ENCODE measurements around the gene MVB12B.

The MVB12B gene

GRCh38 chr9:126478216-126478981 lies 151.8 kb downstream of the MVB12B start:
- no peak for FAIRE-seq

- no peak for FAIRE-seq
Measured at GRCh38 chr9:126479515-126479914, 152.9 kb downstream of the MVB12B start.

- FAIRE-seq: no peak
Measured at GRCh38 chr9:126480813-126481212, 154.2 kb downstream of the MVB12B start.

DNA sequence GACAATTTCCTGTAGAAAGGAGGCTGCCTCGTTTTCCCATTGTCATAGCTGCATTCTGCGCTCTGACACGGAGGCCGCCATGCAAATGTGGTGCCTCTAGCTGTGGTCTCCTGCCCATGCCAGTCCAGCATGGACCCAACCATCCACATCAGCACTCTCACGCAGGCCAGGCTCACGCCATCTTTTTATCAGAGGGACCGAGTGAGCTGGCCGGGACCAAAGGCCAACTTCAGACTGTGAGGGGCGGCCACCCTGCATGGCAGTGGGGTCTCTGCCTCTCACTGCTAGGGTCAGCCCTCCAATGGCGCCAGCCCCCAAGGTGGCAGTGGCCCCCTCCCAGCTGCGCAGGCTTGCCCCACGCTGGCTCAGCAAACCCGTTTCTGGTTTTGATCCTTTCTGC lies 155.2 kb downstream of the MVB12B start:
- no peak for FAIRE-seq

GRCh38 chr9:126482361-126483044 lies 155.9 kb downstream of the MVB12B start:
- FAIRE-seq: no peak

DNA sequence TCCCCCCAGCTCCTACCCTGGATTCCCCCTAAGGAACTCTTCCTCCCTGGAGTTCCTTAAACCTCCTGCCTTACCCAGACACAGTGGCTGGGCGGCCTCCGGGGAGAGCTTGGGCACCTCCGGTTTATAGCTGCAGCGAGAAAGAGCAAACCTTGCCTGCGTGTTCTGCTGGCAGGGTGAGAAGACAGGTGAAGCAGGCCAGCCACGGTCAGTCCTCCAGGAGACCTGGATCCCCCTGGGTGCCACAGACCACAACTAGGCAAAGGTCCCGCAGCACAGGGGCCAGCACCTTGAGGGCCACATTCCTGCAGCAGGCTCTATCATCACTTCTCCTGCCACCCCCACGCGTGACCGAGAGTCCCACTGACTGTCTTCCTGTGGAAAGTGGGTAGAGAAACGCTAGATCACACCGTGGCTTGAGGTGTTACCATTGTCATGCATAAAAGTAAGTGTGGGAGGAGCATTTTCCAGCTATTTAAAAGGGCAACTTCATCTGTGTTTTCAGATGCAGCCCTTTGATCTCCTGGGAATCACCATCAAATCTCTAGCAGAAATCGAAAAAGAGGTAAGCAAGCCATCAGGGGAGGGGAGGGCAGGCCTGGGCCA lies 156.9 kb downstream of the MVB12B start:
- no peak for FAIRE-seq

- no peak for FAIRE-seq
Measured at GRCh38 chr9:126485662-126486061, 159.0 kb downstream of the MVB12B start.

DNA sequence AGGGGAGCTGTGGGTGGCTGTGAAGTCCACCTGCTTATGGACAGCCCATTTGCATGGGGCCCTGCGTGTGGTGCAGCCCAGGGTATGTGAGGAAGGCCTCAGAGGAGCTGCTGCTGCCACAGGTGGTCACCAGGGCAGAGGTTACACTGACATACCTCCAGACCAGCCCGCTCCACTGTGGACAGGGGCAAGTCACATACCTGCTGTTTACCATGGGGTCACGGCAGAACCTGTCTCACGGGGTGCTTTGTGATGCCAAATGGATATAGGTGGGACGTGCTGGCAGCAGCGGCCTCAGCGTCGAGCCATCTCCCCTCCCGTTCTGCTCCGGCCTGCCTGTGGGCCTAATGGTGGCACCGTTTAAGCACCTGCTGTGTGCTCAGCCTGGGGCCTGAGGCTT lies 159.6 kb downstream of the MVB12B start:
- FAIRE-seq: no peak

- FAIRE-seq: no peak
Measured at GRCh38 chr9:126487856-126488255, 161.2 kb downstream of the MVB12B start.

DNA sequence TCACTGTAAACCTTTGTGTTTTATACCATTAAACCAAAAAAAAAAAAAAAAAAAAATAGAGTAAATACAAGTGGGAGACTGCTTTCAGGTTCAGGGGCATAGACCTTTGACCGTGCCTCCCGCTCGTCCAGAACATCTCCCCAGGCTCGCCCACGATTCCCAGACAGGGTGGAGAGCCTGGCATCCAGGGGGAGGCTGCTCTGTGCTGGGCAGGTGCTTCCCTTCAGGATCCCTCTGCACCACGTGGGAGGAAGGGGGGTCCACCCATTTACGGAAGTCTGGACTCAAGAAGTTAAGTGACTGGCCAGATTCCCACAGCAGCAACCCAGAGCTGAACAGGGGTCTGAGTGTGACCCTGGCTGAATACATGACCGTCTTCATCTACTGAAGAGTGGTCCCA lies 161.7 kb downstream of the MVB12B start:
- FAIRE-seq: no peak

DNA sequence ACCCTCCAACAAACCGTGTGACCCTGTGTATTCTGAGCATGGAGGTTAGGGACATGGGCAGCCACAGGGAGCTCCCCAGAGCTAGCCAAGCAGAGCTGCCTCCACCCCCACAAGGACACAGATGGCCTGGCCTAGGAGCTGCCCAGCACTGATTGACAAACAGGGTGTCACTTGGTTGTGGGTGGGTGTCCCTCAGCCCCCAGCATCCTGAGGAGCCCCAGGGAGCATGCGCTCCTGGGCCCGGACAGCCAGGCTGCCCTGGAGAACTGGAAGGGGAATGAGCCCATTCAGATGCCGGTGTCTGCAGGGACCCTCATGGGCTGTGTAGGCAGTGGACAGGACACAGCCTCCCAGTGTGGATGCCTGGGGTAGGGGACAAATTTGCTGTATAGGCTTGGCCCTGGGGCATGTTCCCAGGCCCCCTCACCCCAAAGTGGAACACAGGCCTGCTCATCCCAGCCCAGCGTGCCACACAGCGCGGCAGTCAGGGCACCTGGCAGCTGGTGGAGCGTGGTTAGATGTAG lies 162.3 kb downstream of the MVB12B start:
- FAIRE-seq: no peak

- no peak for FAIRE-seq
Measured at GRCh38 chr9:126489581-126490213, 163.1 kb downstream of the MVB12B start.

DNA sequence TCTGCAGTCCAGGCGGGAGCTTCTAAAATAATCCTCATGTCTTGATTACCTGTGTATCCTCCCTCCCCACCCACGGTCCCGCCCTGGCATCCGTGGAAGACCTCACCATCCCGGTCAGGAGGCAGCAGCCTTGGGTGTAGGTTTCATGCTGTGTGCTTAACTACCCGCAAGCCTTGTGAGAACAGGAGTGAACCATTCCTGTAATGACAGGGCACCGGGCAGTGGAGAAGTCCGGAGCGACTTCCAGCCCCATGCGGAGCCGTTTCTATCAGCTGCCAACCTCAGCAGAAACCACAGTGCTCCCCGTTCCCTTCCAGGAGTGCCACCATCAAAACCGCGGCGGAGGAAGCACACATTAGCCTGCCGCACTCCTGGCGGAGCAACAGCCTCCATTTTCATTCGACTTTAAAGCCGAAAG lies 163.6 kb downstream of the MVB12B start:
- FAIRE-seq: no peak

DNA sequence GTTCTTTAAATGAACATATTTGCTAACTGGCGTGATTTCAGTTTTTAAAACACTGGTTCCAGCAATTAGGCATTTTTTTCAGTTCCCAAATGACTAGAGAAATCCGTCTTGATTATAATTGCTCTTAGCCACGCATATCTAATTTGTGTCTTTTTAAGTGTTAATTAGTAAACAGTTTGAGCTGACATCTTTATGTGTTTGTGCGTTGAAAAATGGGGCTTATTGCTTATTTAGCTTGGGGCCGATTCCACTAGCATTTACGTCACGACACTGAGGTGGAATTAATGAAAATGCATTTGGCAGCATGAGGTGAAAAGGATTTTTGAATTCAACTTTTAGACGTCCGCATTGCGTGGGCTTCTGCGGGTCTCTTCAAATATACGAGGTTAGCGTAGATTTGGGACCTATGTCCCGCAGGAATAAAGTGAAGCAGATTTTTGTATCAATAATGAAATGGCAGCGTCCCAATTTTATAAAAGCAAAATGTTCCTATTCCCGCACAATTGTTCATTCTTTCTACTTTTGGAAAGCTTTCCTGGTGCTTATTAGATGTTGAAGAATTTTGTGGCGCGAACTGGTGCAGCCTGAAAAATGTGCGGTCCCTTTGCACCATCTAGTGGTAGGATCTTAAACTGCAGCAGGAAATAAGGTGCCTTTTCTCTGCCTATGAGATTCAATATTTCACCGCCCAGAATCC lies 164.4 kb downstream of the MVB12B start:
- no peak for FAIRE-seq

- FAIRE-seq: no peak
Measured at GRCh38 chr9:126491568-126491879, 164.9 kb downstream of the MVB12B start.

DNA sequence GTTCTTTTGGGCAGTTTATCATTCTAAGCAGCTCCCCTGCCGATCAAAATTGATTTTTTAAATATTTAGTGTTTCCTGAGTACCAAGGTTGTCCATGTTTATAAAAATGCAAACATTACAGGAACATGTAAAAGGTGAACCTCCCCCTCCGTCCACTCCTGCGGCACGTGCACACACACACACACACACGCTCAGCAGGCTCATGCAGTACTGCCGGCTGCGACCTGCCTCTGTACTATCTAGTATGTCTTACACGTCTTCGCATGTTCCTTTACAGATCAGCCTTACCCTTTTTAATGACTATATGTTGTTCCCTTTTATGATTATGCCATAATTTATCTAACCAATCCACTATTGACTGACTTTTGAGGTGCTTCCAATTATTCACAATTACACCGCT lies 165.3 kb downstream of the MVB12B start:
- FAIRE-seq: no peak

GRCh38 chr9:126494264-126494663 lies 167.6 kb downstream of the MVB12B start:
- FAIRE-seq: no peak

DNA sequence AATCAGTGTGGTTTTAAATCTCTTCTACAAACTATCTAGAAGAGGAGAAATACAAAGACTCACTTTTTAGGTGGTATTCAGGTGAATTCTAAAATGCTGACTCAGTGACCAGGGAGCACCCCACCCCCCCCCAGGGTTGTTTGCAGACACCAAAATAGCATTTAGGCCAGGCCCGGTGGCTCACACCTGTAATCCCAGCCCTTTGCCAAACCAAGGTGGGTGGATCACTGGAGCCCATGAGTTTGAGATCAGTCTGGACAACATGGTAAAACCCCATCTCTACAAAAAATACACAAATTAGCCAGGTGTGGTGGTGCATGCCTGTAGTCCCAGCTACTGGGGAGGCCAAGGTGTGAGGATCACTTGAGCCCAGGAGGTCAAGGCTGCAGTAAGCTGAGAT lies 168.1 kb downstream of the MVB12B start:
- no peak for FAIRE-seq

- FAIRE-seq: no peak
Measured at GRCh38 chr9:126495411-126496180, 169.0 kb downstream of the MVB12B start.

DNA sequence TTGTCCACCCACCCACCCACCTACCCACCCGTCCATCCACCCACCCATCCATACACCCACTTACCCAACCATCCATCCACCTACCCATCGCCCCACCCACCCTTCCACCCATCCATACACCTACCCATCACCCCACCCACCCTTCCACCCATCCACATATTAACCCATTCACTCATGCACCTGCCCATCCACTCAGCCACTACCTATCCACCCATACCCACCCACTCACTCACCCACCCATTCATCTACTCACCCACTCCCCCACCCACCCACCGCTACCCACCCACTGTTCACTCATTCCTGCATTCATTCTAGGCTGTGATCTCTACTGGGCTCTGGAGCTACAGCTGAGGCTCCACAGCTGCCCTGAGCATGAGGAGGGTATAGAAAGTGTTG lies 169.6 kb downstream of the MVB12B start:
- no peak for FAIRE-seq

DNA sequence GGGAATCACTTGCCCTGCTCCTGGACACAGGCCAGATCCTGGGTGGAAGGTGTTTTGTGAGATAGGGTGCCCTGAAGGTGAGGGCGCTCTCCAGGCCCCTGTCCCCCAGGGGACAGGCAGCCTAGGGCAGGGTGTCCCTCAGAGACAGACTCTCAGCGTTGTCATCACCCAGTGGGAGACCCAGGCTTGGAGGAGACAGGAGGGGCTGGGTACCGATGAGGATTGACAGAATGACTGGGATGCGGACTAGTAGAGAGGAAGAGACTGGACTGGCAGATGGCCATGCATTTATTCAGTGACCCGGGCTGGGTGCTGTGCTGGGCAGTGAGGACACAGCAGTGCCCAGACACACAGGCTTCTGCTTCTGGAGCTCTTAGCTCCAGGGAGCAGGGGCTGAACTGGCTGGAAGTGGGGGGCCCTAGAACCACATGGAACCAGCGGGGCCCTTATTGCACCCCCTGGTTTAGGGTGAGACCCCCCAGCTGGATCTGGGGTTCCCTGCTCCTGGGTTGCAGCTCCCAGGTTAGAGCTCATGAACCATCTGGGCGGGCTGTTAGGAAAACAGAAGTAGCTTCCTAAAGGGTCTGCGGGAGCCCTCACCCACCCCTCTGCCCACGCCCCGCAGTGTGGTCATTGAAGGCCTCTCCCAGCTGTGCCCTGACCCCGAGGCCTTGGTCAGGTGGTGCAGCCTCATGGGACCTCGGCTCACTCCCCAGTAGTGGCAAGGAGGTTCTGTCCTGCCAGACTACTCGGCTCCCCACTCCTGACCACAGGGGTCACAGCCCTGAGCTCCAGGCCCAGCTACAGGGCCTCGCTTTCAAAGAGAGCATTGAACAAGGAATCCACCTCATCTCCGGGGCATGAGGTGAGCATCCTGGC lies 170.4 kb downstream of the MVB12B start:
- no peak for FAIRE-seq

Measured in colon (tissue), 2 donors.